Activated CD4-positive, alpha-beta T cell treated with anti-CD3 and anti-CD28 coated beads, Interleukin-2, Interleukin-4, amounts not matched to agents 100 ng/mL and 50 ng/mL, durations not matched to agents 16 hours and 8 hours (primary cell): ENCODE measurements around the gene PALM.
"Not testable (repeated sequence)": the region's sequence is repeated elsewhere in the genome, so short reads cannot be mapped to it uniquely, and the experiment has no call there.

Source experiments
- DNase-seq: peaks from one replicate; pipeline ENCODE4 v3.0.0-alpha.2; 2020; ENCODE audit warnings: low spot score

PALM gene

GRCh38 chr19:708154-709143 is at the start of gene PALM:
Gene PALM (plus strand): TSS chr19:708935. CDS start chr19:709147, 212 bp downstream.
- DNase-seq = no peak

- no peak for DNase-seq
Observed at GRCh38 chr19:660793-661426, 47.8 kb upstream of the PALM start.

- peak; percentile 78 for DNase-seq
Observed at GRCh38 chr19:661427-662196, 47.1 kb upstream of the PALM start.

- peak; percentile 66 for DNase-seq
Observed at GRCh38 chr19:662207-662961, 46.4 kb upstream of the PALM start.

DNA sequence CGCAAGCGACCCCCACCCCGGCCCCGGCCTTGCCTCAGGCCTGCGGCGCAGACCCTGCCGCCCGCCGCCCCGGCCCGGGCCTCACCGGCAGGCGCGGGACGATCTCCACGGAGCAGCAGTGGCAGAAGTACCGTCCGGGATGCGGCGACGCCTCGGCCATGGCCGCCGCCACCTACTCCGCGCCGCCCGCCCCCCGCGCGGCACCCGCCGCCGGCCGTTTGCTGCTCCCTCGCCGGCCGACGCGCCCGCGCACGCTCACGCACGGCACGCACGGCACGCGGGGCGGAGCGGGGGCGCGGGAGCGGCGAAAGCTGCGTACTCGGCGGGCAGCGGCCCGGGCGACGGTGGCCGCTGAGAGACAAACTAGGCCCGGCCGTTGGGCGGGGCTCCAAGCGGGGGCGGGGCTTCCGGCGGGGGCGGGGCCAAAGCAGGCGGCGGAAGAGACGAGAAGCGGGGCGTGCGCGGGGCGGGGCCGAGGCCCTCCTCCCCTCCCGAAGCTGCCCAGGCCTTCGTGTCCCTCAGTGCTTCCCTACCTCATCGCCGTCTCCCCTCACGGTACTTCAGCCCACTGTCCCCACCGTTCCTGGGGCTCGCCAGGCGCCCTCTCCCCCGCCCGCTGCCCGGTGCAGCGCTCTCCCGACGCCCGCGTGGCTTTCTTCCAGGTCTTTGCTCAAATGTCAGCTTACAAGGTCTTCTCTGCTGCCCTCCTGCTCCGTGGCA is 45.6 kb upstream of the PALM start, which contains the start of gene RNF126:
RNF126 (minus strand) TSS at position 253 of the 720 bp plus-strand sequence; CDS start at position 160, 93 bp downstream.
- DNase-seq = peak; percentile 94

DNA sequence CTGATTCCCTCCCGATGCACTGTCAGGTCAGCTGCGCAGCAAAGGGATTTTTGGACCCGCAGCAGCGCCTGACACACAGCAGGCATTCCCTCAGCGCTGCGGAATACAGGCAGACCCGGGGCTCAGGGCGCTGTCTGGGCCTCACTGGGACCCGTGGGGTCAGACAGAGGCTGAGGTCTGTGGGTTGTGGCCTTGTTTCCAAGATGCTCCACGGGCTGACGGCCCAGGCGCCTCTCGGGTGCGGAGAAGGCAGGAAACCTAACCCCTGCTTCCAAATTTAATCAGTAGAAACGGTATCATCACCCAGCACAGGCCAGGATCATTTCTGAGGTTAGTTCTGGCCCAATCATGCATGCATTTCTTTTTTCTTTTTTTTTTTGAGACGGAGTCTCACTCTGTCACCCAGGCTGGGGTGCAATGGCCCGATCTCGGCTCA is 45.0 kb upstream of the PALM start:
- DNase-seq = no peak

- DNase-seq = peak; percentile 79
Observed at GRCh38 chr19:664913-665443, 43.8 kb upstream of the PALM start.

DNA sequence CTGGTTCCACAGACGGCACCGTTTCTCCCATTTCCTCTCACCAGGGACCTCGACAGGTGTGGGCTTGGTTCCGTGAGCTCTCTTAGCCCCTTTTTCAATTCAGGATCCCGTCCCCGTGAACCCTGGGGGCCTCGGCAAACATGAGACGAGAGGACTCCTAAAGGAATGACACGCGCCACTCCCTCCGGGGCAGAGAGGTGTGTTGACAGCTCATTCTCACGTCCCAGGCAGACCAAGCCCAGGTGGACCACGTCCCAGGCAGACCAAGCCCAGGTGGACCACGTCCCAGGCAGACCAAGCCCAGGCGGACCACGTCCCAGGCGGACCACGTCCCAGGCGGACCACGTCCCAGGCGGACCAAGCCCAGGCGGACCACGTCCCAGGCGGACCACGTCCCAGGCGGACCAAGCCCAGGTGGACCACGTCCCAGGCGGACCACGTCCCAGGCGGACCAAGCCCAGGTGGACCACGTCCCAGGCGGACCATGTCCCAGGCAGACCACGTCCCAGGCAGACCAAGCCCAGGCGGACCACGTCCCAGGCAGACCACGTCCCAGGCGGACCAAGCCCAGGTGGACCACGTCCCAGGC is 41.7 kb upstream of the PALM start:
- not testable (repeated sequence) for DNase-seq

- not testable (repeated sequence) for DNase-seq
Observed at GRCh38 chr19:668675-669434, 39.9 kb upstream of the PALM start.

- DNase-seq = no peak
Observed at GRCh38 chr19:670609-671075, 38.1 kb upstream of the PALM start.

DNA sequence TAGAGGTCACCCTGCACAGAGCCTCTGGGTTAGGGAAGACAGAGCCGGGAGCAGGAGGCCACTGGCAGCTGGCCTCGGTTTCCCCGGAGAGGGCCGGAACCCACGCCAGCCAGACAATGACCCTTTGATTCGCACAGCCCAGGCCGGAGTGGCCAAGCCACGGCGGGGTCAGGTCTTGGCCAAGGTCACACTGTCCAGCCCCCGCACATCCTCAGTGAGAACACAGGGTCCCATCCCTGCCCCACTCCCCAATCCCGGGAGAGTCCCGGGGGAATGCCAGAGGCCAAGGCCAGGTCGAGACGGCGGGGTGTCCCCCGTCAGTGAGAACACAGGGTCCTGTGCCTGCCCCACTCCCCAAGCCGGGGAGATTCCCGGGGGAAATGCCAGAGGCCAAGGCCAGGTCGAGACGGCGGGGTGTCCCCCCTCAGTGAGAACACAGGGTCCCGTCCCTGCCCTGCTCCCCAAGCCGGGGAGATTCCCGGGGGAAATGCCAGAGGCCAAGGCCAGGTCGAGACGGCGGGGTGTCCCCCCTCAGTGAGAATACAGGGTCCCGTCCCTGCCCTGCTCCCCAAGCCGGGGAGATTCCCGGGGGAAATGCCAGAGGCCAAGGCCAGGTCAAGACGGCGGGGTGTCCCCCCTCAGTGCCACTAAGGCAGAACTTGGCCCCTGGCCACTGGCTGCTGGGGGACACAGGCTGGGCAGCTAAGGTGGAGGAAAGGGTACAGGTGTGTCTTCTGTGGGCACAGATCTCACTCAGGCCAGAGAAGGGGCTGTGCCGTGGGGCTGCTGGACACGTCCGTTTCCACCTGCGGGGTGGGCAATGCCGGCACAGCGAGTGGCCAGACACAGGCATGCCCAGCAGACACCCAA is 34.2 kb upstream of the PALM start:
- no peak for DNase-seq

- no peak for DNase-seq
Observed at GRCh38 chr19:676007-676338, 32.8 kb upstream of the PALM start.

GRCh38 chr19:676339-677105 is 32.2 kb upstream of the PALM start, which contains the start of gene FSTL3:
Gene FSTL3 (plus strand): TSS chr19:676392. CDS start chr19:676424, 32 bp downstream.
- DNase-seq = no peak

DNA sequence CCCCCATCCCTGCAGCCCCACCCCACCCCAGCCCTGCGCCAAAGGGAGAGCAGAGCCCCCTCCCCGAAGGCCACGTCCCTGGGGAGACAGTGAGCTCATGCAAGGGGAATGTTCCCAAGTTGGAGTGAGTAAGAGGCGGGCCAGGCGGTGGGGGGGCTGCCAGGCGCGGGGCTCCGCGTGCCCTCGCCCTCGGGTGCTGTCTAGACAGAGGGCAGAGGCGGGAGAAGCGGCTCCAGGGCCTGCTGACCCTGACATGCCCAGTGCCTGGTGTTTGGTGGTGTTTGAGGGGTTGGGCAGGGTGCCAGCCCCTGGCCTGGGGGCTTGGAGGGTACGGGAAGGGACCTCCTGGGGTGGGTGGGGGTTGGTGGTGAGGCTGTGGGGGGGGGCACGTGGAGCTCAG is 31.5 kb upstream of the PALM start:
- DNase-seq = no peak

- no peak for DNase-seq
Observed at GRCh38 chr19:677601-678436, 30.9 kb upstream of the PALM start.

DNA sequence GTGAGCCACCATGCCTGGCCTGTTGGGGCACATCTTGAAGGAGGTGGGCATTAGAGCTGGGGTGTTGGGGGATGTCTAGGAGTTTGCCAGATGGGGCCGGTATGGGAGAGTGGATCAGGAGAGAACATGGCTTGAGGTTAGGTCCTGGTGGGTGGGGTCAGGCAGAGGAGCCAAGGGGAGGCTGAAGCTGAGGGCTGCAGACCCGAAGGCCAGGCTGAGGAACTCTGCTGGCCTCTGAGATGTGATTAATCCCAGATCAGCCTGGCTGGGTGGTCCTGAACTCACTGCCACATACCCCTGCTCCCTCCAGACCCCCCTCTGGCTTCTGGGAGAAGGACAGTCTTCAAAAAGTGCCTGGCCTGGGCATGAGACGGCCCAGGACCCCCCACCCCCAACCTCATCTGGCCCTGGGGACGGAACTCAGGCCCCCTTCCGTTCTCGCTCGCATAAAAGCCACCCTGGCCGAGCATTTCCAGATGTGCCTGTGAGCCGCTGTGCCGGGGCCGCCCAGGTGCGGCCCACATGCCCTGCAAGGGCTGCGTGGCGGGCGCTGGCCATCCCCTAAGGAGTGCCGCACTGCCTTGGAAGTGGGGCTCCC is 29.8 kb upstream of the PALM start:
- DNase-seq = no peak
